GM19035 (cell line): ENCODE measurements around the gene MYO1A.
"Not testable (repeated sequence)": the region's sequence is repeated elsewhere in the genome, so short reads cannot be mapped to it uniquely, and the experiment has no call there.

Source experiments
- ATAC-seq: cut with Tn5 transposase; IDR thresholded peaks from one replicate; pipeline ENCODE4 v1.9.1; 2021; ENCODE audit not compliant: unreplicated experiment

MYO1A gene

DNA sequence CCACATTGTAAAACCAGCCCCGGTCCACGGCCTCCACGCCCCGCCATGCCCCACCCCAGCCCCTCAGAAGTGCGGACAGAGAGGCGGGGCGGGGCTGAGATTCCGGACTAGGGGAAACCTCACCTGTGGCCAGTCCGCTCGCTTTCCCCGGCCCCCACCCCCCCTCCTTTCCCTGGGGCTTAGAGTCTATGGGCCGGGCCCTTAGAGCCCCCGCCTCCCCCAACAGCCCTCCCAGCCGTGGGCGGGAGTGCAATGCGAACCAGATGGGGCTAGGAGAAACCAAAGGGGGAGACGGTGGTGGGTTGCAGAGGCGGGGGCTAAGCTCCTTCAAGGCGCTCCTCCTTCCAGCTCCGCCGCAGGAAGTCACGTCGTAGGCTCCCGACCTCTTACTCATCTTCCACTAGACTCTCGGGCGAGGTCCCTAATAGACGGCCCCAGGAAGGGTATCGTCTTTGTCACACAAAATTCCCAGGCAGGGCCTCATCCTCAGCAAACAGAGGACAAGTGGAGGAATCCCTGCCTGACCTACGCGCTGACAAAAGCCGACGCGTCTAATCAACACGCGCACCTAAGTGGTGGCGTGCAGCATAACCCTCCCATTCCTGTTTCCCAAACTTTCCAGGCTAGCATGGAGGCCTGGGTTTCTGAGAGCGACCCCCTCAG is 37.9 kb upstream of the MYO1A start:
- peak; percentile 28 for ATAC-seq

DNA sequence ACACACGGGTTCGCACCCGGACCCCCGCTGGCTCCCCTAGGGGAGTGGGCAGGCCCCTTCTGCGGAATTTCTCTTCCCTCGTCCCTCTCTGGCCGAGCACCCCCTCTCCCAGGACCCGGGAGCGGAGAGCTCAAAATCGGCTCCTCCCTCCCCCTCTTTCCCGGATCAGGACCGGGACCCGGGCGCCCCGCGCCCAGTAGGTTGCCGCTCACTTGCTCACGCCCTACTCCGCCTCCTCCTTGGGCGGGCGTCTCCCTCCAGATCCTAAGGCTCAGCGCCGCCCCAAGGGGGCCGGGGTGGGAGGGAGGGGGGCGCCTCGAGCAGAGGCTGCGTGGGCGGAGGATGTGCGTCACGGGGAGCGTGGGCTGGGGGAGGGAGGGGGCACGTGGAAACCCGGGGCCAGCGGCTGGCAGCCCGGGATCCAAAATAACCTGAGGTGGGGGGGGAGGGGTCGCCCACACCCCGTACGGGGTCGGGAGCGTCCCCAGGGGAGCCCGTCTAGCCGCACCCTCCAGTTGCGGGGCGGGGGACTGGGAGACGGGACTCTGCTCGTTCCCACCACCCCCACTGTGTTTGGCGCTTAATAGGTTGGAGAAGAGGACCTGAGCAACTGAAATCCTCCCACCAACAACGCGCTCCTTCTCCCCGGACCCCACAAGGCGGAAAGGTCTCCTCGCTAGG is 37.2 kb upstream of the MYO1A start:
- ATAC-seq: peak; percentile 28

DNA sequence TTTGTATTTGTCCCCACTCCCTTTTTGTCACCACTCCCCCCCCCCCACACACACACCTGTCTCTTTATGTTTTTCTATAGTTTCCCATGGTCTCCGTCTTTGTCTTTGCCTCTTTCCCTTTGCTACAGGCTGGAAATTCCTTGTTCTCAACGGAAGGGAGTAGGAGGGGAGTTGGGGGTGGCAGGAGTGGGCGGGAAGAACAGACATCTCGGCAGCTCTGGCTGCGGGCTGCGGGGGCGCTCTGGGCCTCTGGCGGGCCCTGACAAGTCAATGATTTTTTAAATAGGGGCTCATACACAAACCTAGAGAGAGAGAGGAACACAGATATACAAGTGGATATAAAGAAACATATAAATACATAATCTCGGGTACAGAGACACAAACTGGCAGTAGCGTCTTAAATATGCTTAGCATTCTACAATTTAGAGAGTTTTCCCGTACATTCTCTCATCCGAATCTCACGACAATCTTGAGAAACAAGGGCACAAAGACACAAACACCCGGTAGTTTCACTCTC is 36.6 kb upstream of the MYO1A start:
- no peak for ATAC-seq

DNA sequence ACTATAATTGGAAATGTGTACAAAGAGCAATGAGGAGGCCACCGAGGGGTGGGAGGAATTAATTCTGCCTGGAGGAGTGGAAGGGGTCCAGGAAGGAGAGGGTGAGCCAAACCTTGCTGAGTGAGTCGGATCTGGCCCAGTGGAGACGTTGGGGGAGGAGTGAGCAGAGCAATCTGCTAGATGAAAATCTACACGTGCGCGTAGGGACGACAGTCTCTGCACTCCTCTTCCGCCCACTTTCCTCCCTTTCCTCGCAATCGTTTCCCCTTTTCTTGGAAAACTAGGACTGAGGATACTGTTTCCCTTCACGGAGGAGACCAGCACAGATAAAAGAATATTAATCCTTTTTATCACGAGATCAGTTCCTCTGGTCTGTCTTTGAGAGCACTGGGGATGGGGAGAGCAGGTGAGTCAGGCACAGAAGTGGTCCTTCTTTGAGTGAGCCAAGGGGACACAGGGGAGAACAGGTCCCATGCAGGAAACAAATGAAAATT is 36.1 kb upstream of the MYO1A start:
- no peak for ATAC-seq

DNA sequence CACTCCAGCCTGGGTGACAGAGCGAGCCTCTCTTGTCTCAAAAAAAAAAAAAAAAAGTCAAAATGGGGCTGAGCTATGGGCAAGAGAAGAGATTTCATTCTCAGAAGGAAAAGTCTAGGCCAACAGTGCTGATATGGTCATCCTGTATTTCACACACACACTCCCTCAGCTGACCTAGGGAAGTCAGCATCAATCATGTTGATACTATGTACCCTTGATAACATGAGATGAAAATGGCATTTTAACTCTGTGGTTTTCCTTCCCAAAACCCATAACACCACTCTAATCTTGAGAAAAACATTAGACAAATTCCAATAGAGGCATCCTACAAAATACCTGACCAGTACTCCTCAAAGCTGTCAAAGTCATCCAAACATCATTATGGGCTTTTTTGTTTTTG is 30.9 kb upstream of the MYO1A start:
- ATAC-seq: no peak

DNA sequence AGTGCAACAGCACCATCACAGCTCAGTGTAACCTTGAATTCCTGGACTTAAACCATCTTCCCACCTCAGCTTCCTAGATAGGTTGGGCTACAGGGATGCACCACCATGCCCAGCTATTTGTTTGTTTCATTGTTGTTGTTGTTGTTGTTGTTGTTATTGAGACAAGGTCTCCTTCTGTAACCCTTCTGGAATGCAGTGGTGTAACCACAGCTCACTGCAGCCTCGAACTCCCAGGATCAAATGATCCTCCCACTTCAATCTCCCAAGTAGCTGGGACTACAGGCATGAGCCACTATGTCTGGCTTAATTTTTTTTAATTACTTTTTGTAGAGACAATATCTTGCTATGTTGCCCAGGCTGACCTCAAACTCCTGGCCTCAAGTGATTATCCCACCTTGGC is 29.9 kb upstream of the MYO1A start:
- no peak for ATAC-seq

DNA sequence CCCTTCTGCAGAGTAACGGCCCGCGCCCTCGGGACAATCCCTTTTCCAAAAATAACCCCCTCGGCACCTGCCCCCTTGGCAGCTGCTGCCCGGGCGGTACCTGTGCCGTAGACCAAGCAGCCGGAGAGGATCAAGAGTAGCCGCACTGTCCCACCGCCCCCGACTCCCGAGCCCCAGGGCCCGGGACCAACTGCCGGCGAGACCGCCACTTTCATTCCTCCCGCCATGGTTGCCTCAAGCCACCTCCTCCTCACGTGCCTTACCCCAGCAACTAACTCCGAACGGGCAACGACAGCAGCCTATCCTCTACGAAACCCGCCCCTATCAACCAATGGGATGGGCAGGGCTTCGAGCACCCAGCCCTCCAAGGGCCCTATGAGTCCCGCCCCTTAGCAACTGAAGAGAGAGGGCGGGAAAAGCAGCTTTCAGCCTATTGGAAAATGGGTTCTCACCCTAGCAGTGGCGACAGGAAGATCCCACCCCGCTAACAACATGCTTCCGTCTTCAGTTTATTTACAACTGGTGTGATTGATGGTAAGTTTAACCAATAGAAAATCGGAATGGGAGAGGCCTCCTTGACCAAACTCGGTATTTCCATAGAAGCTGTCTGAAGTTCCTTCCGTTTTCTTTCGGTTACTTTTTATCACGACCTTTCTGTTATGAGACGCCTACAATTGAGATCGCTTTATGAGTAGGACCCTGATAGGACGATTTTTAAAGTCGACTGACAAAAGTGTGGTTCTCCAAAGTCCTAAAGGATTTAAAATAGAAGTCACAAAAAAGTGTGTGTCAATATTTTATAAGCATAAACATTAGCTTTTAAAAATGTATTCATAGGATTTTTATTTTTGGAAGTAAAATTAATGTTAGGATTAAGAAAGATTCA is 28.8 kb upstream of the MYO1A start, which contains the start of gene NEMP1:
NEMP1 (minus strand) TSS at position 273 of the 886 bp plus-strand sequence; CDS start at position 227, 46 bp downstream.
- peak; percentile 97 for ATAC-seq

DNA sequence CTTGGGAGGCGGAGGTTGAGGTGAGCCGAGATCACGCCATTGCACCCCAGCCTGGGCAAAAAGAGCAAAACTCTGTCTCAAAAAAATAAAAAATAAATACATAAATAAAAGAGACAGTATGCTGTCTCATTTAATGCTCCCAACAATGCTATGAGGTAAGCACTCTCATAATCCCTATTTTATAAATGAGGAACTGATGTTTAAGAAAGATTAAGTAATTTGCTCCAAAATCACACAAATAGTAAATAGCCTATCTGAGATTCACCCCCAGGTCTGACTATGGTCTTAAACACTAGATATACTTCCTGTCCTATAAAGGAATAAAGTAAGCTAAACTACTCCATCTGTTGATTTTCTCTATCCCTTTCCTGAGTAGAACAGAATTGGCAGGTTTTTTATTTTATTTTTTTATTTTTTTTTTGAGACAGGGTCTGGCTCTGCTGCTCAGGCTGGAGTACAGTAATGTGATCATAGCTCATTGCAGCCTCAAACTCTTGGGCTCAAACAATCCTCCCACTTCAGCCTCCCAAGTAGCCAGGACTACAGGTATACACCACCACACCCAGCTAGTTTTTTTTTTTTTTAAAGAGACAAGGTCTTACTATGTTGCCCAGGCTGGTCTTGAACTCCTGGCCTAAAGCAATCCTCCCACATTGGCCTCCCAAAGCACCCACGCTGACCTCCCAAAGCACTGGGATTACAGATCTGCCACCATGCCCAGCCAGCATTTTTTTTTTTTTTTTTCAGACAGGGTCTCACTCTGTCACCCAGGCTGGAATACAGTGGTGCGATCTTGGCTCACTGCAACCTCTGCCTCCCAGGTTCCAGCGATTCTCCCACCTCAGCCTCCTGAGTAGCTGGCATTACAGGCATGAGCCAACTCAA is 23.9 kb upstream of the MYO1A start:
- not testable (repeated sequence) for ATAC-seq

DNA sequence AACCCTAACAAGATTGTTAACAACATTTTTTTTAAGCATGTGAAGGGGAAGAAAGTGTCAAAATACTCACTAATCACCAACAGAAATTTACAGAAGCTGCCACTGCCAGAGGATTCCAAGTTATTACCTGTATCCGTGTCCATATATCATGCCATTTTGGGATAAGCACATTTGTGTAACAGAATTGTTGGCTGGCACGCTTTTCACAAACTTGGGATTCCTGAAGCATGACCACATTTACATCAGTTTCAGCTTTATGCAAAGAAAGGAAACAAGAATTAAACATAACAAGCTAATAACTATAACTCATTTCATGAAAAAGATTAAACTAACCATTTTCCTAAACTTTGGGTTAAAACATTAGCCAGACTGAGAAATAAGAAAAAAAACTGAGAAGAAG is 22.7 kb upstream of the MYO1A start:
- no peak for ATAC-seq

DNA sequence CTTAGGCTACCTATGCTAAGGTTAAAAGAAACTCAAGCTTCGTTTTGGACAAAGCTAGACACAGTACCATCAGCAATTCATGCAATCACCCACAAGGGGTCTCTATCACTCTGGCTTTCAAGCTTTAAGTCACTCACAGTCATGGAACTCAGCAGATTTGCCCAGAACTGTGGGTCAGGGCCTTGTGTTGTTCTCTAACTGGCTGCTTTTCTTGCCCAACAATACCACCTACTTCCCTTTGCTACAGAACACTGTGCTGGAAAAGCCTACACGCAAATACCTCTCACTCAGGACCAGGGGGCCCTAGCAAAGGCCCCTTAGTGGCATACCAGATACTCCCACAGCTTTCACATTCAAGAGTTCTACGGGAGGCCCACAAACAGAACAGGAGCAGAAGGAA is 19.6 kb upstream of the MYO1A start:
- peak; percentile 84 for ATAC-seq

DNA sequence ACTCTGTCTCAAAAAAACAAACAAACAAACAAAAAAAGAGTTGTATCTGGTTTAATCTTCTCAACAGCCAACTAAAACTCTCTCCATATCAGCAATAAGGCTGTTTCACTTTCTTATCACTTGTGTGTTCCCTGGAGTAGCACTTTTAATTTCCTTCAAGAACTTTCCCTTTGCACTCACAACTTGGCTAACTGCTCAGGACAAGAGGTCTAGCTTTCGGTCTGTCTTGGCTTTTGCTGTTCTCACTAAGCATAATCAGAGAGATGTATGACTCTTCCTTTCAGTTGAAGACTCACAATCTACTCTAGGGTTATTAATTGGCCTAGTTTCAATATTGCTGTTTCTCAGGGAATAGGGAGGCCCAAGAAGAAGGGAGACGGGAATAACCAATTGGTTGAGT is 16.3 kb upstream of the MYO1A start:
- ATAC-seq: no peak

DNA sequence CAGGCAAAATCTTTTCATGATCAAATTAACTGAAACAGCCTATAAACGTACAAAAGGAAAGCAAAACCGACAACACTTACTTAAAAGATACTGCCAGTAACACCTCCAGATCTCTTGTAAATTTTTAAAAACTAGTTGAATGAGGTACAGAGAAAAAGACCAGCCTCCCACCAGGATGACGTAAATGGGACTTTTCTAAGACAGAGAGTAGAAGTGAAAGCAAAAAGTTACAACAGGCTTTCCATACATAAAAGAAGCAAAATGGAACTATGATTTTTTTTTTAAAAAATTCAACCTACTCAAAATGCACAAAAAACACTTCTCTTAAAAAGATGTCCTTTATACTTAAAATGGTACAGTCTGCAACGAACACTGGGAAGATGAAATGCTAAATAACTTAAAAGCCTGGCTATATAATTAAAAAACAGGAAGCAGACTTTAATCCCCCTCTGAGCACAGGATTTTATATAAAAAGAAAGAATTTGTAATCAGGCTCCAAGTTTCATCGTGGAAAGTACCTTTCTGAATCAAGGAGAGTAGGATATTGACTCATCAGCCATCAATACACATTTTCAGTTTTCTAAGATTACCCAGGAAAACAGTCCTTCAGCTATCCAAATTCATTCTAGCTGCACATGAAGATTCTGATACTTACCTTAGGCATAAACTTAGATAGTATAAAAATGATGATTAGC is 14.2 kb upstream of the MYO1A start:
- ATAC-seq: peak; percentile 82

DNA sequence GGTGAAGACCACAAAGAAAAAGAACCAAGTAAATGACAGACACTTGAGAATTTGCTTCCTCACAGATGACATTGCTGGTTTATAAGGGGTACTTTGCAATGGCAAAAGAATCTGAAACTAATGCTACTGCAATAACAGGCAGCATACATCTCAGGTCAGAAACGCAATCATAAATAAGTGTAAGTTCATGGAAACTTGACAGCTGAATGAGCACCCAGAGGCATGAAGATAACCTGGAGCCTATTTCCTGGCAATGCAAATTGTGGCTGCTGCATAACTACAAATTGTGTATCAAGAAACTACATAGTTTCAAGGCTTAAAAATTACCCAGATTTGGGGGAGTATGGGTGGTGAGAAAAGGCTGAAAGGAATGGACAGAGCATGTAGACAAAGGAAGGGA is 8.5 kb upstream of the MYO1A start:
- ATAC-seq: no peak

DNA sequence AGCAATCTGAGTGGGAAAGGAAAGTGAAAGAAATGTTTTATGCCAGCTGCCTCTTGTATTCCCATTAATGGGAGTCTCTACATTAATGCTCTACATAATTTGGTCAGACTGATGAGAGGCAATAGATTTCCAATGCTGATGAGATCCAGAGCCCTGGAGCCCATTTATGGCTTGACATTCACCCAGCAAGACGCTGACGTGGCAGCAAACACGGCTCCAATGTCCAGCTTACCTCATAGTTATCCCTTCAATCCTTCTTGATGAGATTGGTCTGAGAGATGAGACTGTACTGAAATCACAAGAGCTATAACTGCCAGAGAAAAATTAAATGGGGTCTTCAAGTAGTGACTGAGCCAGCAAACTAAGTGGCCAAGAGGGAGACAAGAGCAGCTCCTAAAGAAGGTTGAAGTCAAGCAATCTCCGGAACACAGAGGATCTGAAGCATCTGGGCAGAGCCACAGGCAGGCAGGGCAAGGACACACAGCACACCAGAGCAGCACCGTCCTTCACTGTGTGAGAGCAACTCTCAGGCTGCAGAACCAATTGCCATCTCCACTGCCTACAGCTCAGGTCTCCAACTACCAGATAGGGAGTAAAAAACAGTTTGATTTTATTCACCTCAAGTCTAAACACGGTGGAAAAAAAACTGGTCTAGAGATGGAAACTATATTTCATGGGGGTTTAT is 7.3 kb upstream of the MYO1A start:
- ATAC-seq: no peak

DNA sequence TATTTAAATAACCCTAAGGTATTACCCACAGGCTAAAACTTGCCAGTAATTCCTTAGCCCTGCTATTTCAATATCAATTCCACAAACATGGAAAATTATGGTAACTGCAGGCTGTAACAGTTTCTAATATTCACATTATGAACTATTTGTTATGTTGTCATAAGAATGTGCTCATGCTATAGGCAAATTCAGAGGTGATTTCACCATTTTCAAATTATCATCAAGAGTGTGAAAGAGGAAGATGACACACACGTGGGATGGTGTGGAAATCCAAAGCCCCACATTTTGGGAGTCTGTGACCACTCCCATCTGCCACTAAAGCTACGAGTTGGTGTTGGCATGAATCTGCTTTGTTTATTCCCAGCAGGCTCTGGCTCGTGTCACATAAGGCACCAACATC is 5.9 kb upstream of the MYO1A start:
- no peak for ATAC-seq

DNA sequence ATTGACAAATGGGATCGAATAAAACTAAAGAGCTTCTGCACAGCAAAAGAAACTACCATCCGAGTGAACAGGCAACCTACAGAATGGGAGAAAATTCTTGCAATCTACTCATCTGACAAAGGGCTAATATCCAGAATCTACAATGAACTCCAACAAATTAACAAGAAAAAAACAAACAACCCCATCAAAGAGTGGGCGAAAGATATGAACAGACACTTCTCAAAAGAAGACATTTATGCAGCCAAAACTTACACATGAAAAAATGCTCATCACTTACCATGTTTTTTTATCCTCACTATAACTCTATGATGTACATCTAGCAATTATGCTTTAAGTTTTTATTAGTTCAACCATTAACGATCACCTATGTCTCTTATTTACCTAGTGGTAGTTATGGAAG is 4.0 kb upstream of the MYO1A start:
- ATAC-seq: not testable (repeated sequence)

DNA sequence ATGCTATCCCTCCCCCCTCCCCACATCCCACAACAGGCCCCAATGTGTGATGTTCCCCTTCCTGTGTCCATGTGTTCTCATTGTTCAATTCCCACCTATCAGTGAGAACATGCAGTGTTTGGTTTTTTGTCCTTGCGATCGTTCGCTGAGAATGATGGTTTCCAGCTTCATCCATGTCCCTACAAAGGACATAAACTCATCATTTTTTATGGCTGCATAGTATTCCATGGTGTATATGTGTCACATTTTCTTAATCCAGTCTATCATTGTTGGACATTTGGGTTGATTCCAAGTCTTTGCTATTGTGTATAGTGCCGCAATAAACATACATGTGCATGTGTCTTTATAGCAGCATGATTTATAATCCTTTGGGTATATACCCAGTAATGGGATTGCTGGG is 3.2 kb upstream of the MYO1A start:
- ATAC-seq: not testable (repeated sequence)

DNA sequence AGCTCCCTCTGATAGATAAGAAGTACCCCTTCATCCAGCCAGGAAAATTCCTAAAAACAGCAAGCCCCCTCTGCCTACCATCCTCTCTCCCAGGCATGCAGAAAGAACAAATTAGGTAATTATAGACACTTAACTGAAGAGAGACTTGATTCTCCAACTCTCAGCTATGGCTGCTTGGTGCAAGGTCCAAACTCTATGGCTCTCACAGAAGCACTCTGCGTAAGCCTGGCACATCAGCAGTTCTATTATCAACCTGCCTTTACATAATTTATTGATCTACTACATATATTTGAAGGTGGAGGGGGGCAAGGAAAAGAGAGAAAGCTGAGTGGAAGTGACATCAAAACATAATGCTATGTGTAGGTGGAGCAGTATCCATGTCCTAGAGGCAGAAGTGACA is 1.1 kb upstream of the MYO1A start:
- ATAC-seq: no peak

DNA sequence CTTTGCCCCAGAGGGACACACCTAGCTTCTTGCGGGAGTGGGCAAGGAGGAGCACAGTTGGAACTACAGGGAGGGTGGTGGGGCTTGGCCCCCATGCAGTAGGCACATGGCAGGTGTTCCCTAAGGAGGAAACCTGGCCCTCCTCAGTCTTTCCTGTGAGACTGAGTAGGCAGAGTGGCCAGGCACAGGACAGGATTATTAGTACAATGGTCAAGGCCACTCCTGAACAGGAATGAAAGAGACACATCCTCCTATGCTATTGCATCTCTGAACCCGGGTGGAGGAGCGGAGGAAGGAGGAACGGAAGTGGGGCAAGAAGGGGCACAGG is 846 bp downstream of the MYO1A start:
- ATAC-seq: no peak
